HepG2 (cell line): ENCODE data around the gene NUP88.

ENCODE experiments used
- FOXM1 ChIP-seq: sonication (generic); formaldehyde crosslinking; IDR thresholded peaks from 2 replicates; pipeline ENCODE4 v1.5.0; 2020; ENCODE audit warnings: missing genetic modification reagents
- ZNF274 ChIP-seq: sonication (generic); formaldehyde crosslinking; IDR thresholded peaks from 2 replicates; pipeline ENCODE4 v1.5.1; 2020; ENCODE audit warnings: mild to moderate bottlenecking, missing genetic modification reagents

GRCh38 chr17:5413682-5414081 lies 5.8 kb downstream of the NUP88 start:
- TF ChIP-seq ZNF274 (no peak), FOXM1 (no peak)
